ENCODE measurements around the gene NUTM2A.
"Not testable (repeated sequence)": the region's sequence is repeated elsewhere in the genome, so short reads cannot be mapped to it uniquely, and the experiment has no call there.

GRCh38 chr10:87225148-87225547, at the start of gene NUTM2A:
- TF ChIP-seq ELK1 (IDR thresholded peaks at IDR 0.05; ENCODE audit: low read depth, low read length); CBX3 (IDR thresholded peaks at IDR 0.05; ENCODE audit: borderline replicate concordance, low read depth); SIX5 (IDR thresholded peaks at IDR 0.05; ENCODE audit: low read depth, low read length, severe bottlenecking); RFX5 (IDR thresholded peaks at IDR 0.05; ENCODE audit: low read depth, low read length); NFIC (IDR thresholded peaks at IDR 0.05; ENCODE audit: low read depth, low read length); ZNF207 (IDR thresholded peaks at IDR 0.05; ENCODE audit: borderline replicate concordance); USF2 (IDR thresholded peaks at IDR 0.05; ENCODE audit: borderline replicate concordance, low read depth, low read length); POLR2AphosphoS5 (IDR thresholded peaks at IDR 0.05; ENCODE audit: low read length); MXI1 (IDR thresholded peaks at IDR 0.05; ENCODE audit: low read depth, low read length); CTCF (IDR thresholded peaks at IDR 0.05 in 2 of 3, conservative IDR thresholded peaks at IDR 0.05 in 1 of 3; ENCODE audit: control insufficient read depth in 2 of 3, extremely low read depth in 1 of 3, insufficient read depth in 1 of 3, low read depth in 3 of 3, low read length in 3 of 3): not testable (repeated sequence)

All from GM12878 (cell line).